KMS-11 (cell line): Measurements from ENCODE around the gene PARL.
A peak's percentile ranks its signal among the peaks of the same experiment; 100 is the strongest.

Source experiments
- H2AFZ ChIP-seq: fragments of 200-600 bp; sonication (generic); 2 replicates; pipeline ENCODE4 v1.6.1; 2016; ENCODE audit warnings: antibody characterized with exemption, mixed run types, low read depth
- H3K27ac ChIP-seq: fragments of 200-600 bp; sonication (generic); 2 replicates; pipeline ENCODE4 v1.6.1; 2016; ENCODE audit warnings: mild to moderate bottlenecking, mixed run types
- H3K27me3 ChIP-seq: fragments of 200-600 bp; sonication (generic); 2 replicates; pipeline ENCODE4 v1.6.1; 2017; ENCODE audit warnings: mild to moderate bottlenecking, low read depth, mixed run types, moderate library complexity; ENCODE audit not compliant: insufficient read depth
- H3K36me3 ChIP-seq: fragments of 200-600 bp; sonication (generic); 2 replicates; pipeline ENCODE4 v1.6.1; 2017; ENCODE audit warnings: mild to moderate bottlenecking, mixed run types; ENCODE audit not compliant: insufficient read depth
- H3K4me1 ChIP-seq: fragments of 200-600 bp; sonication (generic); 2 replicates; pipeline ENCODE4 v1.6.1; 2016; ENCODE audit warnings: mild to moderate bottlenecking, low read depth, mixed run types; ENCODE audit not compliant: poor library complexity, severe bottlenecking
- H3K4me2 ChIP-seq: fragments of 200-600 bp; sonication (generic); 2 replicates; pipeline ENCODE4 v1.7.0; 2016; ENCODE audit warnings: mild to moderate bottlenecking, mixed run types
- H3K4me3 ChIP-seq: fragments of 200-600 bp; sonication (generic); IDR thresholded peaks from 2 replicates; pipeline ENCODE4 v1.6.1; 2017; ENCODE audit warnings: low read depth, low read length, mixed read lengths; ENCODE audit not compliant: insufficient read depth
- H3K79me2 ChIP-seq: fragments of 200-600 bp; sonication (generic); 2 replicates; pipeline ENCODE4 v1.6.1; 2016; ENCODE audit warnings: low read depth, mixed run types; ENCODE audit not compliant: insufficient read depth
- H3K9ac ChIP-seq: fragments of 200-600 bp; sonication (generic); 2 replicates; pipeline ENCODE4 v1.6.1; 2016; ENCODE audit warnings: mild to moderate bottlenecking, mixed run types
- H4K20me1 ChIP-seq: fragments of 200-600 bp; sonication (generic); 2 replicates; pipeline ENCODE4 v1.6.1; 2016; ENCODE audit warnings: mild to moderate bottlenecking, mixed run types; ENCODE audit not compliant: insufficient read depth
- TF ChIP-seq, protein P1 (sequence below): fragments of 200-600 bp; sonication (generic); conservative IDR thresholded peaks from 2 replicates; pipeline ENCODE4 v1.6.1; 2017; ENCODE audit warnings: low read depth, mild to moderate bottlenecking, antibody characterized with exemption, low read length, moderate library complexity, mixed read lengths

Gene PARL

GRCh38 chr3:183898028-183898431 lies 13.3 kb upstream of the PARL start:
- TF ChIP-seq, protein P1, sequence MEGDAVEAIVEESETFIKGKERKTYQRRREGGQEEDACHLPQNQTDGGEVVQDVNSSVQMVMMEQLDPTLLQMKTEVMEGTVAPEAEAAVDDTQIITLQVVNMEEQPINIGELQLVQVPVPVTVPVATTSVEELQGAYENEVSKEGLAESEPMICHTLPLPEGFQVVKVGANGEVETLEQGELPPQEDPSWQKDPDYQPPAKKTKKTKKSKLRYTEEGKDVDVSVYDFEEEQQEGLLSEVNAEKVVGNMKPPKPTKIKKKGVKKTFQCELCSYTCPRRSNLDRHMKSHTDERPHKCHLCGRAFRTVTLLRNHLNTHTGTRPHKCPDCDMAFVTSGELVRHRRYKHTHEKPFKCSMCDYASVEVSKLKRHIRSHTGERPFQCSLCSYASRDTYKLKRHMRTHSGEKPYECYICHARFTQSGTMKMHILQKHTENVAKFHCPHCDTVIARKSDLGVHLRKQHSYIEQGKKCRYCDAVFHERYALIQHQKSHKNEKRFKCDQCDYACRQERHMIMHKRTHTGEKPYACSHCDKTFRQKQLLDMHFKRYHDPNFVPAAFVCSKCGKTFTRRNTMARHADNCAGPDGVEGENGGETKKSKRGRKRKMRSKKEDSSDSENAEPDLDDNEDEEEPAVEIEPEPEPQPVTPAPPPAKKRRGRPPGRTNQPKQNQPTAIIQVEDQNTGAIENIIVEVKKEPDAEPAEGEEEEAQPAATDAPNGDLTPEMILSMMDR = no peak

GRCh38 chr3:183897606-183898005 lies 12.9 kb upstream of the PARL start:
- Histone ChIP-seq H3K4me1 (peaks cover 5% of the 10 kb centered on the region), H3K4me3 (no peak overlapping the region), H4K20me1 (no peaks in the 10 kb centered on the region), H3K27ac (no peak overlapping the region), H3K36me3 (no peaks in the 10 kb centered on the region), H3K4me2 (no peak overlapping the region), H3K79me2 (no peaks in the 10 kb centered on the region), H2AFZ (no peak overlapping the region), H3K27me3 (no peaks in the 10 kb centered on the region), H3K9ac (no peak overlapping the region)
- TF ChIP-seq, protein P1 = no peak

More at GRCh38 chr3:183898028-183898431, 13.3 kb upstream of the PARL start:
- Histone ChIP-seq H3K4me1 (peaks cover 5% of the 10 kb centered on the region), H3K79me2 (no peaks in the 10 kb centered on the region), H3K27ac (no peak overlapping the region), H2AFZ (no peak overlapping the region), H3K9ac (no peak overlapping the region), H3K36me3 (no peaks in the 10 kb centered on the region), H4K20me1 (no peaks in the 10 kb centered on the region), H3K27me3 (no peaks in the 10 kb centered on the region), H3K4me2 (no peak overlapping the region), H3K4me3 (no peak overlapping the region)

DNA sequence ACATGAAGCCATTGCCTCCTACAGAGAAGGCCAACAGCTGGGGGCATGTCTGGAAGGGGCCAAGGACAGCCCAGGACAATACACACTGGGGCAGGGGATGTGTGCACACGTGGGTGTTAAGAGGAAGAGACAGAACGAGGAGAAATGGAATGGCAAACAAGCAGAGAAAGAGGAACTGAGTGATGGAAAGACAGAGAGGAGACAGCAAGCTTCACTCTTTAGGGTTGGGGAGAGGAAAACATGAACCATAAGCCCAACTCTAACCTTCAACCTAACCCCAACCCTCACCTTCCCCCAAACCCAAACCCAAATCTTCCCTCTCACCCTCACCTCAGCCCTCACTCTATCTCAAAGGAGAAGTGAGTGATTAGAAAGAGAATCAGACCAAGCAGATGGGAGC lies 11.9 kb upstream of the PARL start:
- Histone ChIP-seq H2AFZ (no peak overlapping the region), H3K4me2 (no peak overlapping the region), H3K4me1 (peaks cover 5% of the 10 kb centered on the region), H3K9ac (no peak overlapping the region), H3K4me3 (no peak overlapping the region), H3K27me3 (no peaks in the 10 kb centered on the region), H3K79me2 (no peaks in the 10 kb centered on the region), H3K36me3 (no peaks in the 10 kb centered on the region), H3K27ac (no peak overlapping the region), H4K20me1 (no peaks in the 10 kb centered on the region)
- TF ChIP-seq, protein P1 = no peak

GRCh38 chr3:183896184-183896583 lies 11.5 kb upstream of the PARL start:
- Histone ChIP-seq H3K27me3 (no peaks in the 10 kb centered on the region), H3K27ac (no peak overlapping the region), H3K9ac (no peak overlapping the region), H3K79me2 (no peaks in the 10 kb centered on the region), H4K20me1 (no peaks in the 10 kb centered on the region), H2AFZ (0 out of 2 replicates have a peak overlapping the region, but pooled peaks have one; percentile 28), H3K4me2 (no peak overlapping the region), H3K4me3 (no peak overlapping the region), H3K4me1 (peaks cover 5% of the 10 kb centered on the region), H3K36me3 (no peaks in the 10 kb centered on the region)
- TF ChIP-seq, protein P1 = no peak
